Glomerular endothelial cell (primary cell): ENCODE measurements around the gene DOCK7. TPM values are rescaled to one million over a fixed set of nuclear protein-coding genes. Genes with fewer than 3 reads are reported as not detected.

ENCODE experiments used
- DNase-seq: peaks from one replicate; pipeline ENCODE4 v3.0.0-alpha.2; 2011; ENCODE audit warnings: low read depth, low spot score; ENCODE audit errors: extremely low read depth
- total RNA-seq: library from RNA; depleted of rRNA; stranded (reverse); fragments of >200 nt; gene quantifications from 2 replicates; pipeline ENCODE4 v1.2.3, GENCODE V29; 2015

DOCK7 gene
- total RNA-seq, 1 donor from 2014 or later: 23.6 TPM

- DNase-seq: no peak
Observed at GRCh38 chr1:62476525-62477219, 211.5 kb downstream of the DOCK7 start.

DNA sequence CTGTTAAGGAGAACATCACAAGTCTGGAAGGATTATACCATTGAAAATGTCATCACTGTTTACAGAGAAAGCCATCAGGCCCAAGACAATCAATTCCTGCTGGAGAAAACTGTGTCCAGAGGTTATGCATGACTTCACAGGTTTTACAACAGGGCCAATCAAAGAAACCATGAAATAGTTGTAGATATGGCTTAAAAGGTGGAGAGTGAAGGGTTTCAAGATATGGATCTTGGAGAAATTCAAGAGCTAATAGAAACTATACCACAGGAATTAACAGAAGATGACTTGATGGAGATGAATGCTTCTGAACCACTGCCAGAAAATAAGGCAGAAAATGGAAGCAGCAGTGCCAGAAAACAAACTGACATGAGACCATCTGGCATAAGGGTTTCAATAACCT is 221.1 kb downstream of the DOCK7 start:
- DNase-seq: no peak

GRCh38 chr1:62462370-62462769 is 225.8 kb downstream of the DOCK7 start:
- DNase-seq: no peak

DNA sequence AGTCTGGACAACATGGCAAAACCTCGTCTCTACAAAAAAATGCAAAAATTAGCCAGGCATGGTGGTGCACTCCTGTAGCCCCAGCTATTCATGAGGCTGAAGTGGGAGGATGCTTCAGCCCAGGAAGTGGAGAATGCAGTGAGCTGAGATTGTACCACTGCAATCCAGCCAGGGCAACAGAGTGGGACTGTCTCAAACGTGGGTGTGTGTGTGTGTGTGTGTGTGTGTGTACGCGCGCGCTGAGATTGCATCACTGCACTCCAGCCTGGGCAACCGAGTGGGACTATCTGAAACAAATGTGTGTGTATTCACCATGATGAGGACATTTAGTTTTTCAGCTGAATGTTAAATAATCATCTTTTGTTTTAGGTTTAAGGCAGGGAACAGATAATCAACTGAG is 230.2 kb downstream of the DOCK7 start:
- no peak for DNase-seq

DNA sequence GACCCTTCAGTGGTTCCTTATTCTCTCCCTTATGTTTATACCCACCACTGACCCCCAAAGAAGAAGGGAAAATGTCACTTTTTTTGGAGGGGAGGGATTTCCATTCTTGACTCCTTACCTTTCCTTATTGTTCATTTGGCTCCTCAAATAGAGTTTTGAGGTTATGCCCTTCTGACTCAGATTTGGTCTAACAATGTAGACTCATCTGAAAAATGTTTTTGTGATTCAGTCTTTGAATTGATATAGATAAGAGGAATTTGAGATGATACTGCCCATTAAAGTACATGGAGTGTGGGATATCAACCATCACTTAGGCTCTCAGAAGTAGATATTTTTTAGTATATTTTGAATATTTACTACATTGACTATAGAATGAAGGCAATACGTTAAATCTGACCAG is 235.2 kb downstream of the DOCK7 start:
- DNase-seq: no peak

DNA sequence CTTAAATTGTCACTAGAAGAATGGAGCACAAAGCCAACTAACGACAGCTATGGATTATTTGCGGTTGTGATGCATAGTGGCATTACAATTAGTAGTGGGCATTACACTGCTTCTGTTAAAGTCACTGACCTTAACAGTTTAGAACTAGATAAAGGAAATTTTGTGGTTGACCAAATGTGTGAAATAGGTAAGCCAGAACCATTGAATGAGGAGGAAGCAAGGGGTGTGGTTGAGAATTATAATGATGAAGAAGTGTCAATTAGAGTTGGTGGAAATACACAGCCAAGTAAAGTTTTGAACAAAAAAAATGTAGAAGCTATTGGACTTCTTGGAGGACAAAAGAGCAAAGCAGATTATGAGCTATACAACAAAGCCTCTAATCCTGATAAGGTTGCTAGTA is 237.9 kb downstream of the DOCK7 start:
- DNase-seq: no peak

GRCh38 chr1:62448221-62448933 is 239.8 kb downstream of the DOCK7 start:
- DNase-seq: no peak

- DNase-seq: no peak
Observed at GRCh38 chr1:62444701-62445100, 243.5 kb downstream of the DOCK7 start.

GRCh38 chr1:62439652-62440371 is 248.4 kb downstream of the DOCK7 start:
- DNase-seq: no peak

GRCh38 chr1:62438163-62438562 is 250.0 kb downstream of the DOCK7 start:
- no peak for DNase-seq

GRCh38 chr1:62437273-62437940 is 250.8 kb downstream of the DOCK7 start:
- no peak for DNase-seq

DNA sequence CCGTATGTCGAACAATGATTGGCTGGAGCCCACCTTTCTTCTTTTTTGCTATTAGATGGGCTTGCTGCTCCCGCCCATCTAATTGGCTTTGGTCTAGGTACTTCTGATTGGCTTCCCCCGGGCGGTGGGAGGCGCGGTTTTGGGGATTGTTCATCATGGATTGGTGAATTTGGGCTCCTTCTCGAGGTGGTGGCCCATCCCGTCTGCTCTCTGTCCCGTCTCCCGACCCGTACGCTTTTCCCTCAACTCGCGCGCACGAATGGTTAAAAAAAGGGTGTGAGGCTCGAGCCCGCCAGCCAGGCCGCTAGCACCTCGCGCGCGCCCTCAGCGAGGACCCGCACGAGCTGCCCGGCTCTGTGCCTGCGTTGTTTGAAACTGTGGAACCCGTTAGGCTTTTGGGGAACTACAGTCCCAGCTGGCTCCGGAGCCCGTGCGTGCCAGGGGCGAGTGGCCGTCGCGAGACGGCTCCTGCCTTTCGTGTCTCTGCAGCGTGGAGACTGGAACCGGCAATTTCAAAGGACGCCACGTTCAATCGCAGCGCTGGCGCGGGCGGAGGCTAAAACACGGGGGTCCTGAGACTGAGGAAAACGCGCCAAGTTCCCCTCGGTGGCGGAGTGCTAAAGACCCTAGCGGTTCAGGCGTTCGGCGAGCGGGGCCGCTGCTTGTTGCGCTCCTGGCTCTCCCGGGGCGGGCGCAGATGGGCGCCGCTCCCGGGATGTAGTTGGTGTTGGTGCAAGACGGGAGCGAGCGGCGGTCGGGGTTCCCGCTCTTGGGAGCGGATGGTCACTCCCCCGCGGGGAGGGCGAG is 251.5 kb downstream of the DOCK7 start, which contains the start of gene USP1:
Gene USP1 (plus strand): TSS at position 584 of the 807 bp plus-strand sequence. CDS start 2,819 bp downstream, outside the sequence.
- DNase-seq: peak; percentile 99

DNA sequence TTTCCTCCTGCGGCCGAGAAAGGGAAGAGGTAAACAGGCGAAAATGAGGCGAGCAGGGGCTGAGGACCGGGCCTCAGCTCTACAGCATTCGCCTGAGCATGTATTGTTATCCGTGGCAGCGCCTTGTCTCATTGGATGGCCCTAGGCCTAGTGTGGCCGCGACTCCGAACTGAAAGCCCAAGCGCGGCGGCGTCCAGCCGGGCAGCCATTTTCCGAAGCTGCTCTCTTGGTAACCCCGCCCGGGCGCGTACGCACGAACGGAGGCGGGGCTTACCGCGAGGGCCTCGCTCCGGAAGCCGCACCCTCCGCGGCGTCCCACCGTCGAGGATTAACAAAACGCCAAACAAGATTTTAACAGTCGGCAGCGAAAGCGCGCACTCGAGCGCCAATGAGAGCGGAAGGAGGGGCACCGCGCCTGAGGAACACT is 252.1 kb downstream of the DOCK7 start:
- DNase-seq: no peak

DNA sequence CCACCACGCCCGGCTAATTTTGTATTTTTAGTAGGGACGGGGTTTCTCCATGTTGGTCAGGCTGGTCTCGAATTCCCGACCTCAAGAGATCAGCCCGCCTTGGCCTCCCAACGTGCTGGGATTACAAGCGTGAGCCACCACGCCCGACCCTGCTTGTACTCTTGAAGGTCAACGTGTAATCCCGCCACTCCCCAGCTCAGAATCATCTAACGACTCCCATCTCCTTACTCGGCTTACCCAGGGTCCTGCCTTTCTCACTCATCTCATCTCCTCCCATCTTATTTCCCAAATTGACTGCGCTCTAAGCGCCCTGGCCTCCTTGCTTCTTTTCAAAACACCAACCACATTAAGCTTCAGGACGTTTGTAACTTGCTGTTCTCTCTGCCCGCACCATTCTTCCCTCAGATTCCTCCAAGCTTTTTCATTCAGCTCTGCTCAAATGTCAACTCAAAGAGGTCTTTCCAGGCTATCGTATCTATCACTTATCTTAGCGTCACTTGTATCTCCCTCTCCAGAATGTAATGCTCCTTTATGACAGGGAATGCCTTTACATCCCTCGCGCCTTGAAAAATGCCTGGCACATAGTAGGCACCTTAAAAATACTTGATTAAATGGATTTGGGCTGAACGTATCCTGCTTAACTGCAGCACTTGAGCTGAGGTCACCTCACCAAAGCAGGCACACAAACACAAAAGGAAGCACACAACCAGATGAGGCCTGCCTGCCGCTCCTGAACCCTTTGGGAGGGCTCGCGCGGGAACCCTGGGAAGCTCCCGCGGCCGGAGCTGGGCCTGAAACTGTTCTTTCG is 252.8 kb downstream of the DOCK7 start:
- DNase-seq: no peak

- no peak for DNase-seq
Observed at GRCh38 chr1:62434618-62435001, 253.6 kb downstream of the DOCK7 start.

- no peak for DNase-seq
Observed at GRCh38 chr1:62433861-62434617, 254.1 kb downstream of the DOCK7 start.

GRCh38 chr1:62429581-62429980 is 258.6 kb downstream of the DOCK7 start:
- DNase-seq: no peak

GRCh38 chr1:62428351-62428750 is 259.8 kb downstream of the DOCK7 start:
- no peak for DNase-seq

DNA sequence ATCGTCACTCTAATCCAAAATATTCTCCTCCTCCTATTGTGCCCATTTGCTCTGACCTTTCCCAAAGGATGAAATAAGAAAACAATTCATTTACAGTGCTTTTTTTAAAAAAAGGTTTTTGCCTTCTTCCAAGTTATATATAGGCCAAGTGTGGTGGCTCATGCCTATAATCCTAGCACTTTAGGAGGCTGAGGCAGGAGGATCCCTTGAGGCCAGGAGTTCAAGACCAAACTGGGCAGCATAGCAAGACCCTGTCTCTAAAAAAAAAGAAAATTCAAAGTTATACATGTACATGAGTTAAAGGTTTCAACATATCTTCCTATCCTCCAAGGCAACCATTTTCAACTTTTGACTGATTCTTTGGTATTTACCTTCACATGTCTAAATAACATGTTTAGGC is 261.4 kb downstream of the DOCK7 start:
- DNase-seq: no peak
